AG09309 (cell line): ENCODE results near the gene UGT1A10.

Experiments used
- DNase-seq: peaks from one replicate; pipeline ENCODE4 v3.0.0-alpha.2; 2010; ENCODE audit warnings: low read depth
- H3K4me3 ChIP-seq: 2 replicates; pipeline ENCODE4 v1.5.1; 2011; ENCODE audit warnings: mild to moderate bottlenecking, low read depth, low read length, moderate library complexity; ENCODE audit not compliant: control insufficient read depth
- CTCF ChIP-seq: IDR thresholded peaks from 2 replicates; pipeline ENCODE4 v1.5.1; 2011; ENCODE audit warnings: mild to moderate bottlenecking, low read depth, low read length, inconsistent platforms; ENCODE audit not compliant: insufficient read depth, control insufficient read depth; ENCODE audit errors: missing control alignments

UGT1A10 gene

DNA sequence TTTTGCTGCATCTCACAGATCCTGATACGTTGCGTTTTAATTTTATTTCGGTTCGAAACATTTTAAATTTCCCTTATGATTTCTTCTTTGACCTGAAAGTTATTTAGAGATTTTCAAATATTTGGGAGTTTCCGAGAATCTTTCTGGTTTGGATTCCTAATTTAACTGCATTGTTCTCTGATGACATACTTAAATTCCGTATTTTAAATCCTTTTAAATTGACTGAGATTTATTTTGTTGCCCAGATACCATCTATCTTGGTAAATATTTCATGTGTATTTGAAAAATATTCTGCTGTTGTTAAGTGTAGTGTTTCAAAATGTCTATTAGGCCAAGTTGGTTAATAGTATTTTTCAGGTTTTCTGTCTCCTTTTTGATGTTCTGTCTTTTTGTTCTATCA is 179.6 kb downstream of the UGT1A10 start:
- no peak for TF ChIP-seq CTCF
- peak; percentile 18 for DNase-seq
- H3K4me3 ChIP-seq: no peak overlapping the region

- no peak overlapping the region for H3K4me3 ChIP-seq
- no peak for DNase-seq
- no peak for TF ChIP-seq CTCF
Observed at GRCh38 chr2:233816334-233816733, 180.1 kb downstream of the UGT1A10 start.

DNA sequence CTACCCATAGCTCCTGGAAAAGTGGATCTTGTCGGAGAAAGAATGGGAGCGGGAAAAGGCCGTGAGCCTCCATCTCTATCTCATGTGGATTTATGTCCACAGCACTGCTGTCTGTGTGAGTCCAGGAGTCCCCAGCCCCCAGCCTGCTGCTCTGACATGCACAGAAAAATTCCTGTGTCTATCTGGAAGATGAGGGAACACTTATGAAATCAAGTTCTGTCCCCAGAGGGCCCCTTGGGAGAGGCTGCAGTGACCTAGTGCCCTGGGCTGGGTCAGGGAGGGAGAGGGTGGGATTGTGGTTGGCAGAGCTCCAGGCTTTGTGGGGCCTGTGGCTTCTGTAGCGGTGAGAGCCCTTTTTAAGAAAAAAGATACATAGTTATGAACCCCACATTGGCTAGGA is 180.5 kb downstream of the UGT1A10 start:
- TF ChIP-seq CTCF: no peak
- DNase-seq: no peak

DNA sequence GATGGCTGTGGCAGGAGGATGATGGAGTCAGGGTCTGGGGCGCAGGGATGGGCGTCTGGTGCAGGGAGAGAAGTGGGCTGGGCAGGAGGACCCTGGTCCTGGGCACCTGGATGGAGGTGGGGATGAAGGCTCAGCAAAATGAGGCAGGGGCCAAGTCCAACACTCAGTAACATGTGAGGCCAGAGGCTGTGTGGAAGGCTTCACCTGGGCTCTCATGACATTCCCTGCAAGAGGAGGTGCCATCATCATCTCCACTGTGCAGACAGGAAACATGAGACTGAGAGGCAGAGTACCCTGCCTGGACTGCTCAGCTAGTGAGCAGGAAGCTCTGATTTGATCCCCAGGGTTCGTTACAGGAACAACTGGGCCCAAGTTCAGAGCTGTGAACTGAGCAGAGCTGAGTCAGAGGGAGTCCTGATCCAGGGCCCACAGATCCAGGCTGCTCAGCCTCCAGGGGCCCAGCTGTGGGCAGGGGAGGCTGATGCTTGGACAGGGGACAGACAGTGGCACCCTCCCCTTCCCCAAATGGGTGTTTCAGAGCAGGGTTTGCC is 181.2 kb downstream of the UGT1A10 start:
- TF ChIP-seq CTCF: no peak
- DNase-seq: peak; percentile 21

More for the DNA sequence above, 180.5 kb downstream of the UGT1A10 start:
- no peak overlapping the region for H3K4me3 ChIP-seq

GRCh38 chr2:233817995-233818638 is 181.9 kb downstream of the UGT1A10 start:
- no peak for DNase-seq
- no peak overlapping the region for H3K4me3 ChIP-seq
- TF ChIP-seq CTCF: no peak

More for the DNA sequence above, 181.2 kb downstream of the UGT1A10 start:
- H3K4me3 ChIP-seq: no peak overlapping the region

- no peak for TF ChIP-seq CTCF
- no peak overlapping the region for H3K4me3 ChIP-seq
- no peak for DNase-seq
Observed at GRCh38 chr2:233818639-233819621, 182.7 kb downstream of the UGT1A10 start.
